Urinary bladder (tissue), 4 donors: ENCODE data around the gene PLCL2. TPM values are rescaled to one million over a fixed set of nuclear protein-coding genes. Genes with fewer than 3 reads are reported as not detected.

Source experiments
- DNase-seq: peaks from one replicate; pipeline ENCODE4 v3.0.0-alpha.2; 2015; ENCODE audit errors: extremely low spot score
- H3K27ac ChIP-seq: one replicate; pipeline ENCODE4 v1.5.1; 2013; ENCODE audit warnings: low read depth, mild to moderate bottlenecking, moderate library complexity
- H3K36me3 ChIP-seq: one replicate; pipeline ENCODE4 v1.6.1; 2013; ENCODE audit warnings: mild to moderate bottlenecking, moderate library complexity; ENCODE audit not compliant: insufficient read depth
- H3K4me1 ChIP-seq: one replicate; pipeline ENCODE4 v1.6.1; 2013; ENCODE audit warnings: mild to moderate bottlenecking, moderate library complexity; ENCODE audit not compliant: insufficient read depth
- H3K4me3 ChIP-seq: one replicate; pipeline ENCODE4 v1.5.1; 2013; ENCODE audit warnings: low read depth, low read length
- WGBS: extraction: QIAGEN DNeasy Blood & Tissue Kit; methylation state at CpG from one replicate; pipeline ENCODE4 v1.1.7; 2013; 5-methylcytosine and 5-hydroxymethylcytosine counted together
- polyA plus RNA-seq: library from polyadenylated mRNA; stranded (reverse); fragments of 200-250 nt; gene quantifications from one replicate; pipeline ENCODE4 v1.2.3, GENCODE V29; 2013
- total RNA-seq: library from RNA; depleted of rRNA; stranded (reverse); fragments of >200 nt; gene quantifications from one replicate; pipeline ENCODE4 v1.2.3, GENCODE V29; 2014
- donor health status: healthy with polysubstance abuse.
- donor health status: healthy.

PLCL2 gene
- total and polyA plus RNA-seq, 2 donors = 2.7 to 23.0 TPM

DNA sequence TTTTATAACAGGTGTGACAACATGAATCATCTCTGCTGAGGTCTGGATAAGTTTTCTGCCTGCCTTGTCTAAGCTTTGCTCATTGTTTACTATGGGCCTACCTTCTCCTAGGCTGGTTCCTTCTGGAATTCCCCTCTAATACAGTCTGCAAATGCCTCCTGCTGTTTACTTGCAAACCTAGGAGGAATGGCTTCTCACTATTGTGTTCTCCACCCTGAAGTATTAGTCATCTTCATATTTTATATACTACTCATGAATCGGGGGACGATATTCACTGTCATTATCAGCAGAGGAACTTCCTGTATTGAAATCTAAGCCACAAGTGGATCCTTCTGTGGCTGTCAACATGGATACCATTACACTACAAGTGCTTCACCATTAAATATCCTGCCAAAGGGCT lies 154.8 kb downstream of the PLCL2 start:
- DNase-seq = no peak
- WGBS = 39% methylated on average over 2 of the region's 2 CpGs
- Histone ChIP-seq H3K4me1 (peaks cover 1% of the 10 kb centered on the region), H3K27ac (no peak overlapping the region), H3K4me3 (no peak overlapping the region), H3K36me3 (no peaks in the 10 kb centered on the region)

DNA sequence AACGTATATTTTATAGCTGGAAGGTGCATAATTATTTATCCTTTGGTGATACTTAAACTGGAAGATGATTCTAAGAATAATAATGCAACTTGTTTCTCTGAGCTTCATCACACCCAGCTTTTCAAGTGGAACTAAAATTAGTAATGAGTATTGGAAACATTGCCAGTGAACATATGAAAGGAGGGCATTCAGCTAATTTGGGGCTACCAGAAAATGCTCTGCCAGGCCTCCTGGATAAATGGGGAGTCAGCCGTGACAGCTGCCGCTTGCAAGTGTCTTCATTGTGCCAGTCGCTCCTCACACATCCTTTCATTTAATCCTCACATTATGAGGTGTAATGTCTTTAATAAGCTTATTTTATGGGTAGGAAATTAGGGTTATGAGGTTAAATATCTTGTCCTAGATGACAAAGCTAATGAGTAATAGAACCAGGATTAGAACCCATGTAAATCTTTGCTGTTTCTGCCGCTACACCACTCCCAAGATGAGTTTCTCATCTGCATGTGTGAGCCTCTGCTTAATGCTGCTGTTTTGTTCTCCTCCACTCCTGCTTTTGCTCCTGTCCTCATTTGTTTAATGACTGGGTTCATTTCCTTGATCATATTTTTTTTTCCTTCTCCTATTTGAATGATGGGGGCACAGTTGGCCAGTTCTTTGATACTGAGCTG lies 155.7 kb downstream of the PLCL2 start:
- Histone ChIP-seq H3K36me3 (no peaks in the 10 kb centered on the region), H3K27ac (no peak overlapping the region), H3K4me3 (no peak overlapping the region), H3K4me1 (peaks cover 1% of the 10 kb centered on the region)
- no peak for DNase-seq
- WGBS = 95% methylated on average over 5 of the region's 5 CpGs

DNA sequence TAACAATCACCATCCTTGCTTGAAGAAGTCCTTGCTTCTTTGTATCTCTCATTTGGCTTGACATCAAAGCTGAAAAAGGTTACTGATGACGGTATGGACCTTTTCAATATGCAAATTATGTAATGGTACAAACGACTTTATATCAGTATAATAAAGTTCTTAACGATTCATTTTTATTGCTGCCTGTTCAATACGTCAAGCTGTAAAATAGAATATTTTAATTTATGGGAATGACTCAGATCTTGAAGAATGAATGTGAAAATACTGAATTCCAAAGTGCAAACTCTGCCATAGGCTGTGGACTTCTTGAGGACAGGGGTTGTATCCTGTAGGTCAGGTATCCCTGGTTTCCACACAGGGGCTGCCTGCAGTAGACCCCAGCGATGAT lies 156.2 kb downstream of the PLCL2 start:
- Histone ChIP-seq H3K4me3 (no peak overlapping the region), H3K4me1 (peaks cover 1% of the 10 kb centered on the region), H3K36me3 (no peaks in the 10 kb centered on the region), H3K27ac (no peak overlapping the region)
- 71% methylated on average over 5 of the region's 5 CpGs for WGBS
- DNase-seq = no peak

DNA sequence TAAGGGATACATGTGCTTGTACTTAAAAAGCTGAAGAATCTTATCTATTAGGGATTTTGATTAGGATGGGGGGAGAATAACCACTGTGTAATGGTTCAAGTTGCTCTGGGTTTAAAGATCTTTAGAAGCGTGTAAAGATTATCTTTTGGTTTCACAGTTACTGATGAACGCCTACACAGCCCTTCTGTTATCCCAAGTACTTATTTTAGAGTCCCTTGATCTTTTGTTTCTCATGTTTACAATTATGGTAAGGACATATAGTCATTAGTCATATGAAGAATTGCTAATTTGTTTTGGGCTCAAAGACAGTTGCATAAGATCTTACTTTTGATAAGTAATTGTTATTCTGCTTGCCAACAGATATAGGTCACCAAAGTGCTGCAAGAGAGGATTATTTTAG lies 160.1 kb downstream of the PLCL2 start:
- H3K4me1 ChIP-seq = no peaks in the 10 kb centered on the region
- WGBS = 73% methylated on average over 2 of the region's 2 CpGs
- no peaks in the 10 kb centered on the region for H3K36me3 ChIP-seq
- no peak overlapping the region for H3K4me3 ChIP-seq
- H3K27ac ChIP-seq = no peak overlapping the region
- no peak for DNase-seq

DNA sequence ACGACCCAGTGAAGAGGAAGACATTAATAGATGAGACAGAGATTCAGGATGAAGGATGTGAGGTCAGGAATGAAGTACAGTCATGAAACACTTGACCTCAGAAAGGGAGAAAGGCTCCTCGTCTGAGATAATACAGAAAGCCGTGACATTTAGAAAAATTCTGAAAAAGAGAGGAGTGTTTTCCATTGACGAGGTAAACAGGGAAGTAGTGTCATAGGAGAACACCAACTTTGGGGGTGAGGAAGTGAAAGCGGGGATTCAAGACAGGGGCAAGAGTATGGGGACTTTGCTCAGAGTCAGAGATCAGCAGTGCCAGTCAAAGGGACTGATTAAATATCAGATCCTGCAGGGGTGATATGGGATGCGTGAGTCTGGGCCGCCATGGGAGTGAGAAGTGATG lies 160.9 kb downstream of the PLCL2 start:
- H3K4me1 ChIP-seq = no peaks in the 10 kb centered on the region
- H3K4me3 ChIP-seq = no peak overlapping the region
- H3K27ac ChIP-seq = no peak overlapping the region
- DNase-seq = no peak
- 86% methylated on average over 7 of the region's 7 CpGs for WGBS
- H3K36me3 ChIP-seq = no peaks in the 10 kb centered on the region

DNA sequence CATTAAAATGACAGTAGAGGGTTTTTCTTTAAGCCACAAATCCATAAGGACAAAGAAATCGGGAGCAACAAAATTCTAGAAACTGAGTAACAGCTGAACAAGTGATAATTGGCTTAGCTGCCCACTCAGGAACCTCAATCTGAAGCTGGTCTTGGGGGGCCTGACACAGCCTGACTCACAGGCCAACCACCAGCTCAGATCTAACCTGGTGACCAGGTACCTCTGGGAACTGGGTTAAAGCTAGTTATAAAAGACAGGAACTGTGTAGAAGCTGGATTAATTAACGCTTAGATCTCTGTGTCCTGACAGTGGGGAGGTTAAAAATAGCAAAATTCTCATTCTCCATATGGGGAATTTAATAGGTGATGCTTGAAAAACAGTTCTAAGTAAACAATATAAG lies 161.9 kb downstream of the PLCL2 start:
- Histone ChIP-seq H3K36me3 (no peaks in the 10 kb centered on the region), H3K4me1 (no peaks in the 10 kb centered on the region), H3K27ac (no peak overlapping the region), H3K4me3 (no peak overlapping the region)
- DNase-seq = no peak
- 90% methylated on average over 2 of the region's 2 CpGs for WGBS

DNA sequence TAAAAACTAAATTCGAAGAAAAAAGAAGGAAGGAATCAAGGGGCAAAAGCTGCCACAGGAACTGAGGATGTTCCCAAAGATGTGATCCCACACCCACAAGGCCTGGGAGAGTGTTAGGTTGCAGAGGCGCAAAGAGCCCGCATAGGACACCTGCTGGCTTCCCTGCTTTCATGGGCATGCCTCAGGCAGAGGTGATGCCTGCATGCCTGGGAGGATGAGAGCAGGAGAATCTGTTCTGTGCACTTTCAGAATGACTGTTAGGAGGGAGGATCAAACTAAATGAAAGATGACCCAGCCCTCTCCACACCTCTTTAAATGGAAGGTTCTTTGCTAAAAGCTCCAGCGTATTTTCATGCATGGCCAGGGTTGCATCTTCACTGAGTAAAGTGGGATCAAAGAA lies 162.4 kb downstream of the PLCL2 start:
- H3K4me1 ChIP-seq = no peaks in the 10 kb centered on the region
- 83% methylated on average over 4 of the region's 4 CpGs for WGBS
- H3K27ac ChIP-seq = no peak overlapping the region
- H3K36me3 ChIP-seq = no peaks in the 10 kb centered on the region
- DNase-seq = no peak
- no peak overlapping the region for H3K4me3 ChIP-seq

DNA sequence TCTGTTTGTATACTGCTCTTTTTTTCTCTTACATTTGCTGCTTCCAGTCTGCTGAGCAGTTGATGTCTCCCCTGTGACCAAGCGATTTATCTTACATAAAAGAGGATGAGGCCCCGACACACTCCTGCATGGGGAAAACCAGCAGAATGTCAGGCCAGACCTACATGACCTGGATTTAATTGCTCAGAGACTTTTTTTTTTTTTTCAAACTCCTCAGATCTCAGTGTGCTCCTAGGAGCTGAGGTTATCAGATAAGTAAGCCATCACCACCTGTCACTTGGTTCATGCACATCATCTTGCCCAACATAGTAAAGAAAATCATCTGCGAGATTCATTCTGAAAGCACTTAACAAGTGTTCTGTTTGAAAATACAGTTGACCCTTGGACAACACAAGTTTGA lies 163.1 kb downstream of the PLCL2 start:
- H3K4me3 ChIP-seq = no peak overlapping the region
- no peak overlapping the region for H3K27ac ChIP-seq
- 78% methylated on average over 3 of the region's 3 CpGs for WGBS
- H3K36me3 ChIP-seq = no peaks in the 10 kb centered on the region
- H3K4me1 ChIP-seq = no peaks in the 10 kb centered on the region
- DNase-seq = no peak

DNA sequence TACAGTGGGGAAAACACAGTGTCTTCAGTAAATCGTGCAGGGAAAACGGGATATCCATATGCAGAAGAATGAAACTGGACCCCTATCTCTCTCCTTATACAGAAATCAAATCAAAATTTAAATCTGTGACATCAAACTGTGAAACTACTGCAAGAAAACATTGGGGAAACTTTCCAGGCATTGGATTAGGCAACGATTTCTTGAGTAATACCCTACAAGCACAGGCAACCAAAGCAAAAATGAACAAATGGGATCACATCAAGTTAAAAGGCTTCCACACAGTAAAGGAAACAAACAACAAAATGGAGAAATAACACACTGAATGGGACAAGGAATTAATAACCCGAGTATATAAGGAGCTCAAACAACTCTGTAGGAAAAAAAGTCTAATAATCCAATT lies 165.3 kb downstream of the PLCL2 start:
- Histone ChIP-seq H3K4me1 (no peaks in the 10 kb centered on the region), H3K27ac (no peak overlapping the region), H3K4me3 (no peak overlapping the region), H3K36me3 (no peaks in the 10 kb centered on the region)
- WGBS = 93% methylated on average over 4 of the region's 4 CpGs
- DNase-seq = no peak

DNA sequence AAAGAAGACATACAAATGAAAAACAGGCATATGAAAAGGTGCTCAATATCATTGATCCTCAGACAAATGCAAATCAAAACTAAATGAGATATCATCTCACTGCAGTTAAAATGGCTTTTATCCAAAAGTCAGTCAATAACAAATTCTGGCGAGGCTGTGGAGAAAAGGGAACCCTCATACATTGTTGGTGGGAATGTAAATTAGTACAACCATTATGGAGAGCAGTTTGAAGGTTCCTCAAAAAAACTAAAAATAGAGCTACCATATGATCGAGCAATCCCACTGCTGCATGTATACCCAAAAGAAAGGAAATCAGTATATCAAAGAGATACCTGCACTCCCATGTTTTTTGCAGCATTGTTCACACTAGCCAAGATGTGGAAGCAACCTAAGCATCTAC lies 165.8 kb downstream of the PLCL2 start:
- H3K27ac ChIP-seq = no peak overlapping the region
- H3K4me3 ChIP-seq = no peak overlapping the region
- DNase-seq = no peak
- H3K4me1 ChIP-seq = no peaks in the 10 kb centered on the region
- H3K36me3 ChIP-seq = no peaks in the 10 kb centered on the region
- WGBS = 94% methylated on average over 2 of the region's 2 CpGs

DNA sequence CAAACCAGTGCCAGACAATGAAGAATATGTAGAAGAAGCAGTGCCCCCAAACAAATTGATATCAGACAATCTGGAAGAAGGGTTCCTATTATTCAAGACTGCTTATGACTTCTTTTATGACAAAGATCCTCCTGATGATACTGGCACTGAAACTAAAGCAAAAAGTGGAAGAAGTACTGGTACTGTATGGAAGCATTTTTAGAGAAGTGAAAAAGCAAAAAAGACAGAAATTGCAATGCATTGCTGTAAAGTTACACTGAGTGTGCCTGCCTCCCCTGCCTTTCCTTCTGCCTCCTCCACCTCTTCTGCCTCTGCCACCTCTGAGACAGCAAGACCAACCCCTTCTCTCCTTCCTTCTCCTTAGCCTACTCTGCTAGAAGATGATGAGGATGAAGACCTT lies 167.6 kb downstream of the PLCL2 start:
- H3K27ac ChIP-seq = no peak overlapping the region
- H3K4me3 ChIP-seq = no peak overlapping the region
- H3K4me1 ChIP-seq = no peaks in the 10 kb centered on the region
- no peaks in the 10 kb centered on the region for H3K36me3 ChIP-seq
- DNase-seq = no peak

DNA sequence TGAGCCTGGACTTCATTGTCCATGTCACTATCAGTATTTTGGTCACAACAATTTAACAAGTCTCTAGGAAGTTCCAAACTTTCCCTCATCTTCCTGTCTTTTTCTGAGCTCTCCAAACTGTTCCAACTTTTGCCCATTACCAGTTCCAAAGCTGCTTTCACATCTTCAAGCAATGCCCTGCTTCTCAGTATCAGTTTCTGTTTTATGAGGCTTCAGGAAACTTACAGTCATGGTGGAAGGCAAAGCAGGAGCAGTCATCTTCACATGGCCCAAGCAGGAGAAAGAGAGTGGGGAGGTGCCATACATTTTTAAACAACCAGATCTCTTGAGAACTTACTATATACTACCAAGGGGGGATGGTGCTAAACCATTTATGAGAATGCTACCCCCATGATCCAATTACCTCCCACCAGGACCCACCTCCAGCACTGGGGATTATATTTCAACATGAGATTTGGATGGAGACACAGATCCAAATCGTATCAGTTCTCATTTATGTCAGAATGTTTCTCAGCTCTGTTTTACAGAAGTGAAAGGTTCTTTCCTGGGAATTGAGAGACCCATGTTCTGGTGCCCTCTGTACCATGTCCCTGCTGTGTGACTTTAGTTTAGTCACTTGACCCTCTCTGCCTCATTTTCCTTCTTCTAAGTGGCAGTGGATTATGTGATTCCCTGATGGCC lies 169.7 kb downstream of the PLCL2 start:
- no peak overlapping the region for H3K4me3 ChIP-seq
- 86% methylated on average over 1 of the region's 1 CpG for WGBS
- no peaks in the 10 kb centered on the region for H3K36me3 ChIP-seq
- no peaks in the 10 kb centered on the region for H3K4me1 ChIP-seq
- no peak for DNase-seq
- no peak overlapping the region for H3K27ac ChIP-seq

DNA sequence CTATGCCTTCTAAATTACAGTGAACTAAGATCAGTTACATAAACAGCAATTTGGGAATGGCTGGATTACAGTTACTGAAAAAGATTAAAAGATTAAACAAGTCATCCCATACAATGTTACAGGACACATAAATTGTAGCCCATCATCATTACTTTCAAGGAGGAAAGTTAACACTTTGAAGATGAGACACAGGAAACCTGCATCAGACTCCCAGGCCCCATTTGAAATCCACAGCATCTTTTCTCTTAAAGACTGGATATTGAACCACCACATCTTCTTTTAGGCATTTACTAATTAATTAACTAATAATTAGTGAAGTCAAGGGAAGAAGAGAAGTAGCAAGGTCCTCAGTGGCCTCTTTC lies 170.2 kb downstream of the PLCL2 start:
- no peak for DNase-seq
- Histone ChIP-seq H3K36me3 (no peaks in the 10 kb centered on the region), H3K4me3 (no peak overlapping the region), H3K27ac (no peak overlapping the region), H3K4me1 (no peaks in the 10 kb centered on the region)

DNA sequence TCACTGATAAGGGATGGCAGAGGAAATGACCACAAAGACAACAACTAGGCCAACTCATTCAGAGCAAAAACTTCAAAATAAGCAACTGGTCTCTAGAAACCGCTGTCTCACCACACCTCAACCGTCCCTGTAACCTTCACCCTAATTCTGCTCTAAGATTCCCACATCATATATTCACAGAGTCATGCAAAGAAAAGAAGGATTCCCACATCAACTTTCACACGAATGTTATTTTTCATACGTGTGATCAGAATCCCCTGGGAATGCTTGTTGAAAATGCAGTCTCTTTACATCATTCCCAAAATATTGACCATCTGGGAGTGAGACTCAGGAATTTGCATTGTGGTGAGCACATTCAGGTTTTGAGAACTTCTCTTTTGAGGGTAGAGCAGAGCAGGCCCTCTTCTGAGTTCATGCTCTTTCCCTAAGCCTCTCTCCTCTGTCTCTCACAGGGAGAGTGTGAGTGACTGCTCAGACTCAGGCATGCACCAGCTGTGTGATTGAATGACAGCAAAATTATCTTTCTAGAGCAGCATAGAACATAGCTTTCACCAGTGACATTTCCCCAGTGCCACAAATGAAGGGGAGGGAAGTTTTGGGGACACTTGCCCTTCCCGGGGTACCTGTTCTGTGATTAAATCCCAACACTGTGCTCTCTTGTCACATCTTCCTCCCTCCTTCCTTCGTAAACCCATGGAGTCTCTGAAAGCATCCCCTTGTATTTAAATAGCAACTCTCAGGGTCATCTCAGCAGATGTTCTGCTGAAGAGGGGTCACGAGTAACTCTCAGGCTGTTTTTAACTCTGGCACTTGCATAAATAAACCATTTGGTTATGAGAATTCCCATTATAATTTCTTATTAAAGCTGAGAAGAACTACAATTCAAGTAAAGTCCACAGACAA lies 170.9 kb downstream of the PLCL2 start:
- H3K36me3 ChIP-seq = no peaks in the 10 kb centered on the region
- DNase-seq = no peak
- WGBS = 68% methylated on average over 7 of the region's 7 CpGs
- no peak overlapping the region for H3K4me3 ChIP-seq
- H3K4me1 ChIP-seq = no peaks in the 10 kb centered on the region
- no peak overlapping the region for H3K27ac ChIP-seq
